Activated T-cell treated with anti-CD3 and anti-CD28 coated beads, Interleukin-2, amount 50 U/mL, for 24 hours (primary cell): ENCODE results near the gene SLC32A1.

ENCODE experiments used
- DNase-seq: peaks from one replicate; pipeline ENCODE4 v3.0.0-alpha.2; 2020
- H3K27ac Mint-ChIP-seq: 2 replicates; pipeline ENCODE4 v1.8.0; 2020; ENCODE audit warnings: mild to moderate bottlenecking, mixed read lengths
- H3K27me3 Mint-ChIP-seq: 2 replicates; pipeline ENCODE4 v1.8.0; 2020; ENCODE audit warnings: mixed read lengths
- H3K36me3 Mint-ChIP-seq: 2 replicates; pipeline ENCODE4 v1.8.0; 2020; ENCODE audit warnings: low read depth, mixed read lengths
- H3K4me1 Mint-ChIP-seq: 2 replicates; pipeline ENCODE4 v1.8.0; 2020; ENCODE audit warnings: low read depth, mixed read lengths
- H3K4me3 Mint-ChIP-seq: 2 replicates; pipeline ENCODE4 v1.8.0; 2020; ENCODE audit warnings: mild to moderate bottlenecking, moderate library complexity, mixed read lengths
- H3K9me3 Mint-ChIP-seq: 2 replicates; pipeline ENCODE4 v1.8.0; 2020; ENCODE audit warnings: mixed read lengths

The SLC32A1 gene

GRCh38 chr20:38729767-38730166 is 5.5 kb downstream of the SLC32A1 start:
- DNase-seq = no peak
- H3K4me1 Mint-ChIP-seq = peaks cover 56% of the 10 kb centered on the region
- no peaks in the 10 kb centered on the region for H3K9me3 Mint-ChIP-seq
- H3K27ac Mint-ChIP-seq = peak overlapping the region; percentile 44
- peaks cover 97% of the 10 kb centered on the region for H3K27me3 Mint-ChIP-seq
- H3K4me3 Mint-ChIP-seq = peak overlapping the region; percentile 58
- H3K36me3 Mint-ChIP-seq = no peaks in the 10 kb centered on the region

GRCh38 chr20:38730167-38730988 is 6.1 kb downstream of the SLC32A1 start:
- DNase-seq = peak; percentile 43
- H3K4me1 Mint-ChIP-seq = peaks cover 52% of the 10 kb centered on the region
- peak overlapping the region; percentile 59 for H3K27ac Mint-ChIP-seq
- peaks cover 97% of the 10 kb centered on the region for H3K27me3 Mint-ChIP-seq
- no peaks in the 10 kb centered on the region for H3K36me3 Mint-ChIP-seq
- H3K9me3 Mint-ChIP-seq = no peaks in the 10 kb centered on the region
- H3K4me3 Mint-ChIP-seq = peak overlapping the region; percentile 62

GRCh38 chr20:38730989-38731737 is 6.9 kb downstream of the SLC32A1 start:
- DNase-seq = peak; percentile 88
- H3K4me3 Mint-ChIP-seq = peak overlapping the region; percentile 62

GRCh38 chr20:38731738-38732113 is 7.4 kb downstream of the SLC32A1 start:
- no peaks in the 10 kb centered on the region for H3K36me3 Mint-ChIP-seq

More at GRCh38 chr20:38730989-38731737, 6.9 kb downstream of the SLC32A1 start:
- H3K4me1 Mint-ChIP-seq = peaks cover 45% of the 10 kb centered on the region
- peaks cover 97% of the 10 kb centered on the region for H3K27me3 Mint-ChIP-seq
- no peaks in the 10 kb centered on the region for H3K36me3 Mint-ChIP-seq
- peak overlapping the region; percentile 59 for H3K27ac Mint-ChIP-seq
- H3K9me3 Mint-ChIP-seq = no peaks in the 10 kb centered on the region

GRCh38 chr20:38732981-38733380 is 8.7 kb downstream of the SLC32A1 start:
- H3K4me3 Mint-ChIP-seq = no peak overlapping the region

More at GRCh38 chr20:38731738-38732113, 7.4 kb downstream of the SLC32A1 start:
- H3K27me3 Mint-ChIP-seq = peaks cover 98% of the 10 kb centered on the region
- no peak for DNase-seq
- peaks cover 41% of the 10 kb centered on the region for H3K4me1 Mint-ChIP-seq
- no peaks in the 10 kb centered on the region for H3K9me3 Mint-ChIP-seq
- H3K27ac Mint-ChIP-seq = no peak overlapping the region
- H3K4me3 Mint-ChIP-seq = no peak overlapping the region

GRCh38 chr20:38735172-38735571 is 10.9 kb downstream of the SLC32A1 start:
- H3K9me3 Mint-ChIP-seq = no peaks in the 10 kb centered on the region
- H3K4me3 Mint-ChIP-seq = no peak overlapping the region
- no peak overlapping the region for H3K27ac Mint-ChIP-seq
- no peak for DNase-seq
- H3K36me3 Mint-ChIP-seq = no peaks in the 10 kb centered on the region
- H3K4me1 Mint-ChIP-seq = peaks cover 12% of the 10 kb centered on the region
- peaks cover 74% of the 10 kb centered on the region for H3K27me3 Mint-ChIP-seq

More at GRCh38 chr20:38732981-38733380, 8.7 kb downstream of the SLC32A1 start:
- Mint-ChIP-seq H3K4me1 (peaks cover 29% of the 10 kb centered on the region), H3K27me3 (peaks cover 86% of the 10 kb centered on the region), H3K9me3 (no peaks in the 10 kb centered on the region), H3K27ac (no peak overlapping the region), H3K36me3 (no peaks in the 10 kb centered on the region)
- DNase-seq = no peak

GRCh38 chr20:38737887-38738286 is 13.6 kb downstream of the SLC32A1 start:
- Mint-ChIP-seq H3K4me1 (no peaks in the 10 kb centered on the region), H3K9me3 (no peaks in the 10 kb centered on the region), H3K27me3 (peaks cover 75% of the 10 kb centered on the region), H3K4me3 (no peak overlapping the region), H3K27ac (no peak overlapping the region), H3K36me3 (no peaks in the 10 kb centered on the region)
- no peak for DNase-seq

GRCh38 chr20:38745757-38746156 is 21.5 kb downstream of the SLC32A1 start:
- H3K9me3 Mint-ChIP-seq = no peaks in the 10 kb centered on the region
- H3K4me3 Mint-ChIP-seq = no peak overlapping the region
- no peak for DNase-seq
- peaks cover 9% of the 10 kb centered on the region for H3K36me3 Mint-ChIP-seq
- peaks cover 22% of the 10 kb centered on the region for H3K4me1 Mint-ChIP-seq
- H3K27ac Mint-ChIP-seq = no peak overlapping the region
- peaks cover 26% of the 10 kb centered on the region for H3K27me3 Mint-ChIP-seq

- Mint-ChIP-seq H3K27me3 (peaks cover 8% of the 10 kb centered on the region), H3K27ac (peak overlapping the region; percentile 56), H3K9me3 (no peaks in the 10 kb centered on the region), H3K4me3 (peak overlapping the region; percentile 91), H3K36me3 (peaks cover 27% of the 10 kb centered on the region), H3K4me1 (peaks cover 28% of the 10 kb centered on the region)
- no peak for DNase-seq
These were observed 23.3 kb downstream of the SLC32A1 start for GRCh38 chr20:38747495-38748096.

GRCh38 chr20:38748097-38748860 is 24.0 kb downstream of the SLC32A1 start, which contains the start of gene ACTR5:
ACTR5 (plus strand) TSS chr20:38748460; CDS start chr20:38748479, 19 bp downstream.
- Mint-ChIP-seq H3K27me3 (peaks cover 6% of the 10 kb centered on the region), H3K4me1 (peaks cover 28% of the 10 kb centered on the region), H3K27ac (peak within 1 kb of the TSS; percentile 100), H3K4me3 (peak within 1 kb of the TSS; percentile 91), H3K36me3 (peaks cover 34% of the 10 kb centered on the region), H3K9me3 (no peaks in the 10 kb centered on the region)
- DNase-seq = peak; percentile 99

GRCh38 chr20:38748861-38749149 is 24.5 kb downstream of the SLC32A1 start:
- Mint-ChIP-seq H3K4me1 (peaks cover 28% of the 10 kb centered on the region), H3K9me3 (no peaks in the 10 kb centered on the region), H3K36me3 (peaks cover 39% of the 10 kb centered on the region), H3K27me3 (peaks cover under 1% of the 10 kb centered on the region), H3K27ac (peak overlapping the region; percentile 91), H3K4me3 (peak overlapping the region; percentile 91)
- no peak for DNase-seq

- H3K4me3 Mint-ChIP-seq = no peak overlapping the region
- H3K27me3 Mint-ChIP-seq = no peaks in the 10 kb centered on the region
- H3K9me3 Mint-ChIP-seq = no peaks in the 10 kb centered on the region
- DNase-seq = no peak
- H3K36me3 Mint-ChIP-seq = peaks cover 63% of the 10 kb centered on the region
- H3K27ac Mint-ChIP-seq = no peak overlapping the region
- peaks cover 28% of the 10 kb centered on the region for H3K4me1 Mint-ChIP-seq
These were observed 27.2 kb downstream of the SLC32A1 start for GRCh38 chr20:38751360-38751976.

- H3K9me3 Mint-ChIP-seq = no peaks in the 10 kb centered on the region
- DNase-seq = no peak
- no peak overlapping the region for H3K4me3 Mint-ChIP-seq
- H3K27ac Mint-ChIP-seq = no peak overlapping the region
- H3K27me3 Mint-ChIP-seq = no peaks in the 10 kb centered on the region
- H3K36me3 Mint-ChIP-seq = peaks cover 67% of the 10 kb centered on the region
- peaks cover 28% of the 10 kb centered on the region for H3K4me1 Mint-ChIP-seq
These were observed 27.7 kb downstream of the SLC32A1 start for GRCh38 chr20:38752029-38752428.

GRCh38 chr20:38754924-38755323 is 30.6 kb downstream of the SLC32A1 start:
- H3K9me3 Mint-ChIP-seq = no peaks in the 10 kb centered on the region
- H3K4me3 Mint-ChIP-seq = no peak overlapping the region
- H3K27ac Mint-ChIP-seq = no peak overlapping the region
- peaks cover 10% of the 10 kb centered on the region for H3K4me1 Mint-ChIP-seq
- H3K36me3 Mint-ChIP-seq = peaks cover 90% of the 10 kb centered on the region
- H3K27me3 Mint-ChIP-seq = no peaks in the 10 kb centered on the region
- DNase-seq = no peak
